ENCODE results near the gene MC2R. TPM values are rescaled to one million over a fixed set of nuclear protein-coding genes. Genes with fewer than 3 reads are reported as not detected.

Gene MC2R
- total RNA-seq, 1 experiment from 2014 or later, result not detected

- Histone ChIP-seq H3K9me3 (ENCODE audit: low read length) (no peaks in the 10 kb centered on the region), H3K36me3 (ENCODE audit: insufficient read depth, low read length) (no peaks in the 10 kb centered on the region), H3K79me2 (ENCODE audit: low read length) (no peaks in the 10 kb centered on the region), H2AFZ (ENCODE audit: low read length) (no peak overlapping the region), H3K4me2 (ENCODE audit: low read depth, low read length, poor library complexity, severe bottlenecking) (no peak overlapping the region), H3K4me1 (ENCODE audit: low read length) (no peaks in the 10 kb centered on the region), H4K20me1 (ENCODE audit: insufficient read depth, low read depth, low read length) (no peaks in the 10 kb centered on the region), H3K9me2 (replicated peaks; ENCODE audit: insufficient read depth, low read length) (no peaks in the 10 kb centered on the region), H3K9ac (ENCODE audit: low read length) (no peak overlapping the region), H3K27me3 (ENCODE audit: low read length) (no peaks in the 10 kb centered on the region), H3K27ac (ENCODE audit: low read length) (no peak overlapping the region), H3K4me3 (ENCODE audit: low read length) (no peak overlapping the region)
- DNase-seq, result no peak
Measured at GRCh38 chr18:13835202-13835601, 80.1 kb downstream of the MC2R start.

GRCh38 chr18:13834496-13835015 is 80.8 kb downstream of the MC2R start:
- H3K9me2 ChIP-seq (replicated peaks; ENCODE audit: insufficient read depth, low read length), result no peaks in the 10 kb centered on the region

More at GRCh38 chr18:13834496-13835015, 80.8 kb downstream of the MC2R start:
- no peak for DNase-seq
- Histone ChIP-seq H3K4me3 (ENCODE audit: low read length) (no peak overlapping the region), H3K9ac (ENCODE audit: low read length) (no peak overlapping the region), H4K20me1 (ENCODE audit: insufficient read depth, low read depth, low read length) (no peaks in the 10 kb centered on the region), H3K36me3 (ENCODE audit: insufficient read depth, low read length) (no peaks in the 10 kb centered on the region), H3K27me3 (ENCODE audit: low read length) (no peaks in the 10 kb centered on the region), H3K27ac (ENCODE audit: low read length) (no peak overlapping the region), H2AFZ (ENCODE audit: low read length) (no peak overlapping the region), H3K79me2 (ENCODE audit: low read length) (no peaks in the 10 kb centered on the region), H3K4me2 (ENCODE audit: low read depth, low read length, poor library complexity, severe bottlenecking) (no peak overlapping the region), H3K9me3 (ENCODE audit: low read length) (no peaks in the 10 kb centered on the region), H3K4me1 (ENCODE audit: low read length) (no peaks in the 10 kb centered on the region)

Other genes with a start within 250 kb of the MC2R start
- gene FAM210A, start 189.0 kb downstream of the MC2R start, total RNA-seq (2014; rRNA removed; shearing (Covaris generic); ENCODE audit: low replicate concordance), result 32.8 and 48.3 TPM in 2 replicates
- 32.2 and 55.7 TPM in 2 replicates for gene RNMT, start 188.9 kb downstream of the MC2R start, total RNA-seq (2014; rRNA removed; shearing (Covaris generic); ENCODE audit: low replicate concordance)
- gene MC5R, start 91.4 kb downstream of the MC2R start, total RNA-seq (2014; rRNA removed; shearing (Covaris generic); ENCODE audit: low replicate concordance), result not detected in 2 replicates
- 6.5 and 29.0 TPM in 2 replicates for gene ZNF519, start 216.9 kb upstream of the MC2R start, total RNA-seq (2014; rRNA removed; shearing (Covaris generic); ENCODE audit: low replicate concordance)

All from Karpas-422 (cell line).